B cell (primary cell): ENCODE data around the gene ERN2. TPM values are rescaled to one million over a fixed set of nuclear protein-coding genes. Genes with fewer than 3 reads are reported as not detected.

Experiments
- ATAC-seq: fragments of 200-7000 bp; cut with Tn5 transposase; one replicate; pipeline ENCODE4 v1.10.0; 2021; ENCODE audit warnings: low read depth, mild to moderate bottlenecking, moderate number of reproducible peaks, moderate library complexity
- CTCF ChIA-PET: fragments of 350-600 bp; sonication (Branson Sonifier 250); formaldehyde crosslinking; loops from one replicate; lab custom pipeline; 2021; ENCODE audit warnings: antibody characterized with exemption, inconsistent platforms; lab: Charles Lee
- POLR2A ChIA-PET: fragments of 350-600 bp; sonication (Branson Sonifier 250); formaldehyde crosslinking; loops from one replicate; lab custom pipeline; 2021; ENCODE audit warnings: antibody characterized with exemption; lab: Charles Lee
- DNase-seq: peaks from one replicate; pipeline ENCODE4 v3.0.0; 2013
- H2AFZ ChIP-seq: 2 replicates; pipeline ENCODE4 v1.6.1; 2012; ENCODE audit warnings: mild to moderate bottlenecking, low read depth, low read length; ENCODE audit not compliant: insufficient read depth, poor library complexity, severe bottlenecking
- H3K27ac ChIP-seq, 2 donors: 1 replicate in 1 of 2; 2 replicates in 1 of 2; pipeline ENCODE4 v1.5.1; 2012 to 2013; ENCODE audit warnings: low read length in 2 of 2, mild to moderate bottlenecking in 2 of 2, moderate library complexity in 1 of 2
- H3K27me3 ChIP-seq, 4 experiments: fragments of 200-600 bp in 1 of 4; sonication (generic) in 1 of 4; replicated peaks in 1 of 4; 1 replicate in 2 of 4; 2 replicates in 2 of 4; pipeline versions ENCODE4 v1.6.1 to v1.7.0; 2013 to 2016; ENCODE audit warnings: low read length in 3 of 4, mild to moderate bottlenecking in 2 of 4, mixed read lengths in 1 of 4, moderate library complexity in 1 of 4; ENCODE audit not compliant: insufficient read depth in 4 of 4, control insufficient read depth in 3 of 4; ENCODE audit errors: control extremely low read depth in 1 of 4
- H3K36me3 ChIP-seq, 2 experiments: replicated peaks in 1 of 2; 1 replicate in 1 of 2; 2 replicates in 1 of 2; pipeline versions ENCODE4 v1.6.1 to v1.7.1; 2013; ENCODE audit warnings: low read length in 1 of 2; ENCODE audit not compliant: insufficient read depth in 2 of 2, control insufficient read depth in 1 of 2; ENCODE audit errors: control extremely low read depth in 1 of 2, extremely low read depth in 1 of 2
- H3K4me1 ChIP-seq, 2 donors: fragments of 200-600 bp in 1 of 2; sonication (generic) in 1 of 2; 1 replicate in 1 of 2; 2 replicates in 1 of 2; pipeline versions ENCODE4 v1.5.1 to v1.6.1; 2013 to 2017; ENCODE audit warnings: low read length in 2 of 2; ENCODE audit not compliant: control insufficient read depth in 2 of 2, insufficient read depth in 2 of 2
- H3K4me2 ChIP-seq: replicated peaks from 2 replicates; pipeline ENCODE3; 2012; ENCODE audit warnings: mild to moderate bottlenecking, low read depth, low read length; ENCODE audit not compliant: poor library complexity, severe bottlenecking
- H3K4me3 ChIP-seq, 5 experiments: fragments of 200-600 bp in 1 of 5; sonication (generic) in 1 of 5; 1 replicate in 3 of 5; 2 replicates in 2 of 5; pipeline versions ENCODE4 v1.5.1 to v1.7.0; 2011 to 2016; ENCODE audit warnings: low read length in 4 of 5, mild to moderate bottlenecking in 4 of 5, low read depth in 2 of 5, control low read depth in 1 of 5, moderate library complexity in 1 of 5; ENCODE audit not compliant: insufficient read depth in 1 of 5; ENCODE audit errors: control extremely low read depth in 1 of 5, extremely low read depth in 1 of 5
- H3K79me2 ChIP-seq: fragments of 200-600 bp; sonication (generic); one replicate; pipeline ENCODE4 v1.6.0; 2016; ENCODE audit warnings: low read length; ENCODE audit not compliant: control insufficient read depth, insufficient read depth
- H3K9ac ChIP-seq: fragments of 200-600 bp; sonication (generic); 2 replicates; pipeline ENCODE4 v1.6.1; 2017; ENCODE audit warnings: mild to moderate bottlenecking, low read length, moderate library complexity
- H3K9me3 ChIP-seq, 3 donors: one replicate each; pipeline versions ENCODE4 v1.6.1 to v1.7.1; 2013; ENCODE audit warnings: low read length in 2 of 3; ENCODE audit not compliant: control insufficient read depth in 2 of 3, insufficient read depth in 1 of 3; ENCODE audit errors: control extremely low read depth in 1 of 3
- H4K20me1 ChIP-seq: 2 replicates; pipeline ENCODE4 v1.6.0; 2012; ENCODE audit warnings: mild to moderate bottlenecking, low read length; ENCODE audit not compliant: insufficient read depth, control insufficient read depth, poor library complexity, severe bottlenecking
- H3K27ac Mint-ChIP-seq: one replicate; pipeline ENCODE4 v1.8.0; 2021; ENCODE audit warnings: mixed read lengths
- H3K27me3 Mint-ChIP-seq: one replicate; pipeline ENCODE4 v1.8.0; 2021; ENCODE audit warnings: mixed read lengths
- H3K4me1 Mint-ChIP-seq: one replicate; pipeline ENCODE4 v1.8.0; 2021; ENCODE audit warnings: mixed read lengths
- H3K4me3 Mint-ChIP-seq: one replicate; pipeline ENCODE4 v1.8.0; 2021; ENCODE audit warnings: mixed read lengths
- H3K9me3 Mint-ChIP-seq: one replicate; pipeline ENCODE4 v1.8.0; 2022; ENCODE audit warnings: mixed read lengths; ENCODE audit not compliant: insufficient read depth
- CTCF ChIP-seq: fragments of 200-600 bp; IDR thresholded peaks from one replicate; pipeline ENCODE4 v1.8.0; 2022; ENCODE audit warnings: antibody characterized with exemption, mild to moderate bottlenecking
- EZH2 ChIP-seq: IDR thresholded peaks from 2 replicates; pipeline ENCODE4 v1.6.1; 2012; ENCODE audit warnings: borderline replicate concordance, low read depth, mild to moderate bottlenecking, moderate library complexity, low read length; ENCODE audit not compliant: insufficient read depth, poor library complexity, severe bottlenecking
- WGBS: methylation state at CpG from one replicate; pipeline ENCODE4 v1.1.5; 2013; ENCODE audit warnings: missing lambda C conversion rate; ENCODE audit not compliant: insufficient coverage; 5-methylcytosine and 5-hydroxymethylcytosine counted together
- intact Hi-C: fragments of 100-400 bp; cut with micrococcal nuclease; formaldehyde crosslinking; loops from one replicate; pipeline ENCODE4 v1.10.0; 2022
- polyA plus RNA-seq: library from polyadenylated mRNA; depleted of rRNA; stranded (reverse); fragments of >200 nt; gene quantifications from 2 replicates; pipeline ENCODE4 v1.2.3, GENCODE V29; 2012
- total RNA-seq, 2 donors: library from RNA; stranded (reverse); fragments of 120-200 nt in 1 of 2; gene quantifications; 1 replicate in 1 of 2; 2 replicates in 1 of 2; pipeline versions ENCODE4 v1.2.3 to v1.2.4, GENCODE V29; 2013 to 2022

The ERN2 gene
- total and polyA plus RNA-seq, 2 donors (not counting 1 experiment from before 2014, with no cell fraction given), result not detected

GRCh38 chr16:23687034-23687808 is 25.8 kb downstream of the ERN2 start:
- ChIA-PET CTCF (no interaction called here), POLR2A (no interaction called here)
- no peak for DNase-seq
- H4K20me1 ChIP-seq, result no peaks in the 10 kb centered on the region
- H3K36me3 ChIP-seq, result peaks cover 0 to 27% of the 10 kb centered on the region in 2 experiments
- no peak for ATAC-seq
- intact Hi-C loops, result no loop called here
- H3K79me2 ChIP-seq, result no peaks in the 10 kb centered on the region
- Mint-ChIP-seq H3K9me3 (no peaks in the 10 kb centered on the region), H3K4me3 (no peak overlapping the region), H3K27me3 (no peaks in the 10 kb centered on the region), H3K4me1 (no peaks in the 10 kb centered on the region), H3K27ac (no peak overlapping the region)
- no peak overlapping the region for H3K4me3 ChIP-seq
- no peak overlapping the region for H3K9ac ChIP-seq
- no peak for TF ChIP-seq CTCF
- no peak for TF ChIP-seq EZH2
- H3K27ac ChIP-seq, result no peak overlapping the region
- no peak overlapping the region for H2AFZ ChIP-seq
- H3K4me2 ChIP-seq, result no peak overlapping the region
- 98% methylated on average over 16 of the region's 16 CpGs for WGBS
- no peaks in the 10 kb centered on the region for H3K27me3 ChIP-seq
- no peaks in the 10 kb centered on the region for H3K9me3 ChIP-seq
- H3K4me1 ChIP-seq, result no peaks in the 10 kb centered on the region

GRCh38 chr16:23683487-23683886 is 29.5 kb downstream of the ERN2 start:
- no peak overlapping the region for H3K27ac ChIP-seq
- WGBS, result 92% methylated on average over 3 of the region's 3 CpGs
- no peak overlapping the region for H3K27ac Mint-ChIP-seq

More at GRCh38 chr16:23683487-23683886, 29.5 kb downstream of the ERN2 start:
- Histone ChIP-seq H3K36me3 (peaks cover 0 to 18% of the 10 kb centered on the region in 2 experiments), H4K20me1 (no peaks in the 10 kb centered on the region), H3K27me3 (peaks cover 0 to 13% (median 2%) of the 10 kb centered on the region in 4 experiments), H3K4me1 (peaks cover 9 to 11% of the 10 kb centered on the region in 2 donors), H3K79me2 (peaks cover 17% of the 10 kb centered on the region), H3K4me3 (no peak overlapping the region), H2AFZ (no peak overlapping the region), H3K4me2 (no peak overlapping the region), H3K9me3 (no peaks in the 10 kb centered on the region), H3K9ac (no peak overlapping the region)
- TF ChIP-seq EZH2, result no peak
- TF ChIP-seq CTCF, result no peak
- Mint-ChIP-seq H3K4me3 (no peak overlapping the region), H3K9me3 (no peaks in the 10 kb centered on the region), H3K4me1 (peaks cover 14% of the 10 kb centered on the region), H3K27me3 (no peaks in the 10 kb centered on the region)
- no peak for ATAC-seq
- no peak for DNase-seq
- POLR2A ChIA-PET, result no interaction called here
- intact Hi-C loops, result no loop called here
- CTCF ChIA-PET, result no interaction called here
